GM12891 (cell line): ENCODE measurements around the gene PITPNC1.
"Not testable (repeated sequence)": the region's sequence is repeated elsewhere in the genome, so short reads cannot be mapped to it uniquely, and the experiment has no call there.

Source experiments
- DNase-seq: peaks from one replicate; pipeline ENCODE4 v3.0.0; 2011; ENCODE audit warnings: low spot score; ENCODE audit not compliant: insufficient read length
- FAIRE-seq: peaks from 2 replicates; lab custom pipeline; 2011; peaks lifted over from hg19 to GRCh38; lab: Jason Lieb, UNC
- PAX5 ChIP-seq: IDR thresholded peaks from 2 replicates; pipeline ENCODE4 v1.6.1; 2011; ENCODE audit warnings: low read length, moderate library complexity, mild to moderate bottlenecking; ENCODE audit not compliant: insufficient read depth, severe bottlenecking
- POLR2A ChIP-seq: IDR thresholded peaks from 2 replicates; pipeline ENCODE4 v1.6.1; 2011; ENCODE audit warnings: low read depth, low read length, control low read depth
- POLR2AphosphoS5 ChIP-seq: IDR thresholded peaks from 2 replicates; pipeline ENCODE4 v1.6.1; 2011; ENCODE audit warnings: low read depth, low read length, control low read depth
- POU2F2 ChIP-seq: IDR thresholded peaks from 2 replicates; pipeline ENCODE4 v1.6.1; 2011; ENCODE audit warnings: low read depth, mild to moderate bottlenecking, control low read depth, low read length, moderate library complexity
- SPI1 ChIP-seq: IDR thresholded peaks from 2 replicates; pipeline ENCODE4 v1.6.1; 2011; ENCODE audit warnings: low read depth, low read length, control low read depth
- TAF1 ChIP-seq: IDR thresholded peaks from 2 replicates; pipeline ENCODE4 v1.6.1; 2011; ENCODE audit warnings: low read depth, low read length, control low read depth

PITPNC1 gene

GRCh38 chr17:67624886-67625656, 248.0 kb downstream of the PITPNC1 start:
- no peak for FAIRE-seq
- no peak for TF ChIP-seq TAF1
- TF ChIP-seq POU2F2, result no peak
- no peak for DNase-seq

GRCh38 chr17:67625971-67626370, 248.9 kb downstream of the PITPNC1 start:
- DNase-seq (no peak), FAIRE-seq (no peak)
- TF ChIP-seq SPI1 (no peak), POLR2AphosphoS5 (no peak)

DNA sequence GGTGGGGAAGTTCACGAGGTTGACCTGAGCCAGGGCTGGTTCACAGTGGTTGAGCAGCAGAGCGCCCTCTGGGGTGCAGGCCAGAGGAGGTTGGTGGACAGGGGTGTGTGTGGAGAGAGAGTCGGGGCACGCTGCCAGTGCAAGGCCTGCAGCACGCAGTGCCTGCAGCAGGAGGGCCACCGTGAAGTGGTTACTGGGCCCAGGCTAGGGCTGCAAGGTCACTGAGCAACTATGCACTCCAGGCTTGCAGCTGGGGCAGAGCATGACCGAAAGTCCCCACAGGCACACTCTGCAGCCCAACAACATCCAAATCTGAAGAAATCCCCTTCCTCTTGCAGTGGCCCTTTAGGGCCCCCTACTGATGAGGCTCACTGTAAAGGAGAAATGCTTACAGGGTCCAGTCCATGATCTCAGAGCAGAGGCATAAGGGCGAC, 251.5 kb downstream of the PITPNC1 start:
- DNase-seq (peak; percentile 19), FAIRE-seq (no peak)

DNA sequence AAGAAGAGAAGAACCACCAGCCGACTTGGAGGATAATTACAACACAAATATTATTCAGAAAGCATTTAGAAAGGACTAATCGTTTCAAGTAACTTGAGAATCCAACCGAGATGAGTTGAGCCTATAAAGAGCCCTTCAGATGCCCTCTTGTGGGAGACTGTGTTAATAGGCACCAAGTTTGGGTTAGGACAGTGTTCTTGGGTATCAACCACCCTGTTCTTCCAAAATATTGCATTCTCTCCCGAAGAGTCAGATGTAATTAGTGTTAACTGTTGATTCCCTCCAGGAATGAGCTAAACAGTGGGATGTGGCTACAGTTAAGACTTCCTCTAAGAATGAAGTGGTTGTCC, 252.9 kb downstream of the PITPNC1 start:
- FAIRE-seq (no peak), DNase-seq (no peak)
- TF ChIP-seq POLR2AphosphoS5 (no peak), TAF1 (no peak), POLR2A (no peak), PAX5 (no peak), SPI1 (no peak)

More for the DNA sequence above, 251.5 kb downstream of the PITPNC1 start:
- TF ChIP-seq POLR2AphosphoS5, result no peak
- peak; percentile 64; the same call in 1 of the 2 replicates for TF ChIP-seq POU2F2
- TF ChIP-seq PAX5, result no peak

- FAIRE-seq, DNase-seq: not testable (repeated sequence)
Measured at GRCh38 chr17:67630836-67631235, 253.8 kb downstream of the PITPNC1 start.

DNA sequence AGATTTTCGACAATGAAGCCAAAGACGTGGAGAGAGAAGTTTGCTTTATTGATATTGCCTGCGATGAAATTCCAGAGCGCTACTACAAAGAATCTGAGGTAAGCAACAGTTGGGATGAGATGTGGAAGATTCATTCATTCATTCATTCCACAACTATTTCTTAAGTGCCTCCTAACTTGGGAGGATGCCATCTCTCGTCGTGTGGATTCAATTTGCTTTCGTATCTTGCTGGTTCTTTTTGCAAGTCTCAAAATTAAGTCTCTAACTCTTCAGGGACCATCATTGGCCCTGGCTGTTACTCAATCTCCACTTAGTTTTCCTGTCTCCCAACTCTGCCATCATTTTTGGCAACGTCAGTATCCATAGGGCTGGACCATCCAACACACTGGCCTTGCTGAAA, 255.1 kb downstream of the PITPNC1 start:
- DNase-seq, result no peak
- no peak for FAIRE-seq
- TF ChIP-seq POLR2A (no peak), SPI1 (no peak), POU2F2 (no peak)

- DNase-seq (no peak), FAIRE-seq (no peak)
- TF ChIP-seq POLR2AphosphoS5 (no peak), PAX5 (no peak), SPI1 (no peak), POU2F2 (no peak), POLR2A (no peak), TAF1 (no peak)
Measured at GRCh38 chr17:67633751-67634211, 256.7 kb downstream of the PITPNC1 start.

- FAIRE-seq, result no peak
- TF ChIP-seq TAF1 (no peak), POLR2AphosphoS5 (no peak)
- no peak for DNase-seq
Measured at GRCh38 chr17:67635681-67636080, 258.6 kb downstream of the PITPNC1 start.

DNA sequence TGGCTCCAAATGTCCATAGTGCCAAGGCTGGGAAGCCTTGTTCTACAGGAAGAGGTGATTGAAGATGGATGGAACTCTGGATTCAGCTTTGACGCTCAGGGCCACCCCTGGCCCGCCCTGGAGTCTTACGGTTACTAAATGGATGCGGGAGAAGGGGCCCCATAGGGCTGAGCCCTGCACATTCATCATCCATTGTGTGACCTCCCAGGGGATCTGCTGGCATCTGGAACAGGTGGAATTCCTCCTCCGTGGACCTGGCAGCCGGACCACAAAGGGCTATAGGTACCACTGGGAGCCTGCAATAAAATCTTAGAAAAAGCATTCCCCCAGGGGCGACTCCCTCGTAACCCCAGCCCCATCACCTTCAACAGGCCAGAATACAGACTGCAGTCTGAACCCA, 259.2 kb downstream of the PITPNC1 start:
- no peak for FAIRE-seq
- no peak for DNase-seq
- TF ChIP-seq POLR2AphosphoS5 (no peak), TAF1 (no peak), POLR2A (no peak)

- TF ChIP-seq POU2F2 (no peak), SPI1 (no peak), POLR2AphosphoS5 (no peak), TAF1 (no peak), PAX5 (no peak), POLR2A (no peak)
- no peak for DNase-seq
- no peak for FAIRE-seq
Measured at GRCh38 chr17:67636834-67637520, 259.9 kb downstream of the PITPNC1 start.
